HG02943 (cell line): ENCODE results near the gene REL.
A peak's percentile ranks its signal among the peaks of the same experiment; 100 is the strongest.
"Not testable (repeated sequence)": the region's sequence is repeated elsewhere in the genome, so short reads cannot be mapped to it uniquely, and the experiment has no call there.

ENCODE experiments used
- ATAC-seq: cut with Tn5 transposase; IDR thresholded peaks from one replicate; pipeline ENCODE4 v1.9.1; 2021; ENCODE audit warnings: mild to moderate bottlenecking, low read depth, moderate library complexity; ENCODE audit not compliant: unreplicated experiment

REL gene

DNA sequence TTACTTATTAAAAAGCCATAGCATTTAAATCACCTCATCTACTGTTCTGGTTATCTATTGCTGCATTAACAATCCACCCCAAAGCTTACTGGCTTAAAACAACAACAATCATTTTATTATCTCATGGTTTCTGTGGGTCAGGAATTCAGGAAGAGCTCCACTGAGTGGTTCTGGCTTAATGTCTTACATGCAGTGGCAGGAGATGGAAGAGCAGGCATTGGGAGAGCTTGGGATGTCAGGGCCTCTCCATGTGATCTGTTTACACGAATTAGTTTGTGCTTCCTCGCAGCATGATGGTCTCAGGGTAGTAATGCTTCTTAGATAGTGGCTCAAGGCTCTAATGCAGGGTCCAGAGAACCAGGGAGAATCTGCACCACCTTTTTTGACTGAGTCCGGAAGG lies 14.4 kb upstream of the REL start:
- no peak for ATAC-seq

DNA sequence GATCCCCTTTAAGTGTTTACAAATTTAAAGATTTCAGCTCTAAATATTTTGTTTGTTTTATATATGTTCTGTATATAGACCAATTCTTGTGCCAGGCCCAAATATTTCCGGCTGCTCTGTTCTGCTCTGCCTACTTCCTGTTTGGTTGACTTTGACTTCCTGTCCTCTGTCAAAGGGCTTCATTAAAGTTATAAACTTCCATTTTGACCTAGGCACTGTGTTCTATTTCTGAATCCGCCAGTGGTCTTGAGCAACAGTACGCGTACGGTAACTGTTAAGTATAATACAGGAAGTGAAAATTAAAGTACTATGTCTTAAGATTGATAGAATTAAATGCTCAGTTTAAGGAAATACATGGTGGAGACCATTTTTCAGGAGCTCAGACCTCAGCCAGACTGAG lies 13.5 kb upstream of the REL start:
- no peak for ATAC-seq

DNA sequence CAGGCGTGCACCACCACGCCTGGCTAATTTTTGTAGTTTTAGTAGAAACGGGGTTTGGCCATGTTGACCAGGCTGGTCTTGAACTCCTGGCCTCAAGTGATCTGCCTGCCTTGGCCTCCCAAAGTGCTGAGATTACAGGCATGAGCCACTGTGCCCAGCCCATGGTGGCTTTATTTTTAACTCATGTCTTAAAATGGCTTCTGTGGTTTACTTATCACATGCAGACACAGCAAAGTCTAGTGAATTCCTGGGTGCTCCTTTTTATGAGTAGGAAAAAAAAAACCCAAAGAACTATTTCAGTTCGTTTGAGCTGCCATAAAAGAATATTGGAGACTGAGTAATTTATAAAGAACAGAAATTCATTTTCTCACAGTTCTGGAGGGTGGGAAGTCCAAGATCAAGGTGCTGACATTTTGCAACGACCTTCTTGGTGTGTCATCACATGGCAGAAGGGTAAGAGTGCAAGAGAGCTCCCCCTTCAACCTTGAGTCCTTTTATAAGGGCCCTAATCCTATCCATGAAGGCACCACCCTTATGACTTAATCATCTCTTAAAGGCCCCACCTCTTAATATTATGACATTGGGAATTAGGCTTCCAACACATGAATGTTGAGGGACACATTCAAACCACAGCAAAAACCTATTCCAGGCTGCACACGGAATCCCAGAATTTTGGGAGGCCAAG lies 12.6 kb upstream of the REL start:
- ATAC-seq = no peak

DNA sequence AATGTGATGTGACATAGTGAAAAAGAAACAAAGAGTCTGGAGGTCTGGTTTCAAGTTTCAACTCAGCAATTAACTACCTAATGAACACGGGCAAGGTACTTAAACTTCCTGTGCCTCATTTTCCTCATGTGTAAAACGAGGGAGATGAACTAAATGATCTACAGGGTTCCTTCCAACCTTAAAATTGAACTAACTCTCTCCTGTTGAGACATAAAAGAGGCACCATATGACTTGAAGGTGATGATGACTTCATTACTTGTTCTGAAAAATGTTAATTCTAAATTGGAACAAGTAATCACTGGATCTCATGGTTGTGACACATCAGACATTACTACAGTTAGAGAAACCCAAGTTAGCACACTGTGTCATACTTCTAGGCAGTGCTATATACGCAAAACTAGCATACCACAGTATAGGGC lies 8.9 kb upstream of the REL start:
- no peak for ATAC-seq

DNA sequence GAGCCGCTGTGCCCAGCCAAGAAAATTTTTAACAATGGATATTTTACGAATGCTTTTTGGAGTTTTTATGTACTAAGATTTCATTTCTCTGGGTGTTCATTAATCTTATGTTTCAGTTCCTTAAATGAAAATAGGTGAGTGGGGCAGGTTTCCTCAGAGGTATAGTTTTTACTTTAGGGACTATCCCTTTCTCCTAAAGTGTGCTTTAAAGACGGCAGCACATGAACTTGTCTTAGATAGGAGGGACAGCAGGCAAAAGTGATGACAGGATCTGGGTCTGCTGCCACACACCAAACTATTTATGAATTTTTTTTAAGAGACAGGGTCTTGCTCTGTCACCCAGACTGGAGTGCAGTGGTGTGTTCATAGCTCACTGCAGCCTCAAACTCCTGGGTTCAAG lies 8.0 kb upstream of the REL start:
- no peak for ATAC-seq

DNA sequence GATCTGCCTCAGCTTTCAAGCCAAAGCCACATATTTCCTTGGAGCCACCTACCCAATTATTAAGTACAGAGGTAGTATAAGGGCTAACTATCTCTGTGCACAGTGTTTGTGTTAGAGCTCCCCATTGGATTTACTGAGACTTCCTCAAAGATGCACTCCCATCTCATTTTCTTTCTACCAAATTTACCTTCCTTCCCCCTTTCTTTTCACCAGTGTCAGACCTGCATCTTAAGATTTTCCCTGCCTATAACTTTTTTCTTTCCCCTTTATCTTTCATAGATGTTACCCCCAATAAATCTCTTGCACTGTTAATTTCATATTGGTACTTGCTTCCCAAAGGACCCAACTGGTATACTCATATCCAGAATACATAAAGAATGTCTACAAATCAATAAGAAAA lies 5.9 kb upstream of the REL start:
- ATAC-seq = no peak

DNA sequence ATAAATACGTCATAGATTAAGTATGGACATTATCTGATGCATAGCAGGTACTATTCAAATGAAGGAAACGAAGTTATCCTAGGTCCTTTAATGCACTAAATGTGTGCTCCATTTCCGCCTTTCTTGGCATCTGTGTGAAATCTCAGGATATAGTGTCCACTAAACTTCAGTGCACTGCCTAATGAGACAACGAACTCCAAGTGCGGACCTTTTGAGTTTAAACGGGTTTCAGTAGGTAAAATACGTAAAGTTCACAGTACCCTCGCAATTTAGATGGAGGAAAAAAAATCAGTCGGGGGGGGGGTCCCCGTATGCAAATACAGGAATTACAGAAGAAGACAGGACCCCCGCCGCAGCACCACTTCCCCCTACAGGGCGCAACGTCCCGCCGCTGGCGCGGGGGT lies 729 bp upstream of the REL start:
- no peak for ATAC-seq

DNA sequence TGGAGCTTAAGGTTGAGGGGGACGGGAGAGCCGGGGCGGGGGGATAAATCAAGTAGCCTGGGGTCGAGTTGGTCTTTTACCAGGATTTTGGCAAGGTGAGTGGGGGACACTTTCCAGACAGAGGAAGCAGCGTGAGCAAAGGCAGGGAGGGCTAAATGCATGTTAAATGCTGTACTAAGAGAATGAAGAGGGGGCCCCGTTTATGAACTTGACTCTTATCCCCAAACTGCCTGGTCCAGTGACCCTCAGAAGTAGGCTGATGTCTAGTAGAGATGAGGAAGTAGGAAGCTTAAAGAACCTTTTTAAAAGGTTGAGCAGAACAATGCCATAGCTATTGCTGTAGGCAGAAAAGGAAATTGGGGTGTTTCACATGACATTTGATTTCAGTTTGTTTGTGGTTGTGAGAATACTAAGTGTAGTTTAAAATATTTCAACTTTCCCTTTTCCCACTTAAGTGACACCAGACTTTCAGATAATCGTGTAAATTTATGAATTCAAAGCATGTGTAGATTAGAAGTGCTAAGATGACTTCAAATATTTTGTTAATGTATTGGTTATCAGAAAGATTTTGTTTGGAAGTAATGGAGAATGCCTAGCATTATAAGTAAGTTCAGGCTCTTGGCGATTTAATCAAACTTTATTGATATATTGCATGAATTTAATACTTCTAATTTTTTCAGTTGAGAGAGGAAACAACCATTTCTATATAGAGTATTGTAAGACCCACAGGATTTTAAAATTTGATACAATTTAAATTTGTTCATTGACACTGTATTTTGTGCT lies 1.8 kb downstream of the REL start:
- peak; percentile 41 for ATAC-seq

DNA sequence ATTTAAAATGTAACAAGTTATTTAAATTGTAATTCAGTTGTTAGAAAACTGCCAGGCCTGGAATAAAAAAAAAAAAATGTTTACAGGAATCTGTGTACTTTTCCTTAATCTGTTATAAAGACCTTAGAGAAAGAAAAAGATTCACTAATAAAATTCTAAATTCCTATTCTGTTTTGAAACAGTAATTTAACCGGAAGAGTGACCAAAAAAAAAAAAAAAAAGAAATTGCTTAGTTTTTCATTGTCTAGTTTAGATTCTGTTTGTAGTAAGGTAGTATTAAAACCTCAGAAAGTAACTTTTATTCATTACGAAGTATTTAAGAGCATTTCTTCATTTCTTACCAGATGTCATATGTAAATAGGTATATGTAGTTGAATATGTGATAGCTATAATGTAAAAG lies 2.5 kb downstream of the REL start:
- ATAC-seq = no peak

DNA sequence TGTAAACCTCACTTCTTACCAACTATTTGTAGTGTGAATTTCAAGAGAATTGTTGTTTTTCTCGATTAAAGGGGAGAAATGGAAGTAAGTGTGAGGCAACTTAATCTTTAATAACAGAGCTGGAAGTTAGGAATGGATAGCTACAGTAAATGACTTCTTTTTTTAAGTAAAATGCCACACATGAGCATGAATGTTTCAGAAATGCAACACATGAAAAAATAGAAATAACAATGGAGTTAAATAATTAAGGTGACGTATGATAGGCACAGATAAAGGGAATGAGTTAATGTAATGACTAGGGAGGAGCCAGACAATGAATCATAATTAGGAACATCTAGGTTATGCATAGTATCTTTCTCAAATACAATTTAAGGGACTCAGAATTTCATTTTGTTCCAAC lies 3.4 kb downstream of the REL start:
- no peak for ATAC-seq

DNA sequence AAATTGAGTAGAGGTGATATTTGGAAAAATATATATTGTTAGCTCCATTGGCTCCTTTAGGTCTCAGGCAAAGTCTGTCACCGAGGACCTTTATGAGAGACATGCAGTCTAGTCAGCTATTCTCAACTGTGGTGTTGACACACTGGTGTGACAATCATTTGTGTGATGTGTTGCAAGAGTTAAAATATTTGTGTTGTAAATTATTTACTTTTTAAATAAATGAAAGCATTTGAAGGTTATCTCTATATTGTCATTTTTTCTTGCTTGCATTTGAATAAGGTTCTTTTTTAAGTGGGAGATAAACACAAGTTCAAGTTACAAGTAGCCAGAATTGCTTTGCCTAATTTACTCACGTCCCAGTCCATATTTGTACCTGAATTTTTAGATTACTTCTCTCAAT lies 4.3 kb downstream of the REL start:
- ATAC-seq = no peak

DNA sequence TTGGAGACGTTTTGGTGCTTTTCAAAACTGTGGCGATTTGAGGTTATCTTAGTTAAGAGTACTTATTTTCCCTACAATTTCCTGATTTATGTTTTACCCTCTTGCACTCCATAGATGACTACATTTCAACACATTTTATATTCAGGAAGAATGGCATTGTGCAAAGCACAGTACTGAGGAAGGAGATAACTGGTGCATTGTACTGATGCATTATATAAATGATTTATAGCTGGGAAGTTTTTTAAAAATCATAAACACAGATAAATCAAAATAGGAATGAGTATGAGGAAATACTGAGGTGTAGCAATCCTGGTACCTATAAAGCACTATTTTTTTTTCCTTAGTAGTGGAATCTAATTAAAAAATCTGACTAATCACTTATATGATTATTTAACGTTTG lies 5.6 kb downstream of the REL start:
- ATAC-seq = no peak

DNA sequence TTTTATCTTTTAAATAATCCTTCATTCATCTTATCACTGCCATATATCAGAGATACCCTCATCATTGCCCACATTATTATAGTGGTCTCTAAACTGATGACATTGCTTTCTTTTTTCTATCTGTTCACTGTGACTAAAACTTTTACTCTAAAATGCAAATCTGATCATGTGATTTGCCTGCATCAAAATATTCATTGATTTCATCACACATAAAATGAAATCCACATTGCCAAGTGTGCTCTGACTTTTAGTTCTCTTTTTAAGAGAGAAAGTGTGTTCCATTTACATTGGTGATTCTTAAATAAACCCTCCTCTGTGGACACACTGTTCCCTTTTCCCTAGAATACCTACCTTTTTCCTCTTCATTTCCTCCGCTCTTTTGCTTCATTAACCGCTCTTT lies 7.5 kb downstream of the REL start:
- no peak for ATAC-seq

DNA sequence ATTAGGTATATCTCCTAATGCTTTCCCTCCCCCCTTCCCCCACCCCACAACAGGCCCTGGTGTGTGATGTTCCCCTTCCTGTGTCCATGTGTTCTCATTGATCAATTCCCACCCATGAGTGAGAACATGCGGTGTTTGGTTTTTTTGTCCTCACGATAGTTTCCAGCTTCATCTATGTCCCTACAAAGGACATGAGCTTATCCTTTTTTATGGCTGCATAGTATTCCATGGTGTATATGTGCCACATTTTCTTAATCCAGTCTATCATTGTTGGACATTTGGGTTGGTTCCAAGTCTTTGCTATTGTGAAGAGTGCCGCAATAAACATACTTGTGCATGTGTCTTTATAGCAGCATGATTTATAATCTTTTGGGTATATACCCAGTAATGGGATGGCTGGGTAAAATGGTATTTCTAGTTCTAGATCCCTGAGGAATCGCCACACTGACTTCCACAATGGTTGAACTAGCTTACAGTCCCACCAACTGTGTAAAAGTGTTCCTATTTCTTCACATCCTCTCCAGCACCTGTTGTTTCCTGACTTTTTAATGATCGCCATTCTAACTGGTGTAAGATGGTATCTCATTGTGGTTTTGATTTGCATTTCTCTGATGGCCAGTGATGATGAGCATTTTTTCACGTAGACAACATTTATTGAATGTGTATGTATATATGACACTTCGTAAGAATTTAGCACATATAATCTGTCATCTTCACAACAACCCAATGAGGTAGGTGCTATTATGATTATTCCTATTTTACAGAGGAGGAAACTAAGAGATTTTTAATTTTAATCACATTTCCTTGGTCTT lies 8.4 kb downstream of the REL start:
- ATAC-seq = not testable (repeated sequence)

DNA sequence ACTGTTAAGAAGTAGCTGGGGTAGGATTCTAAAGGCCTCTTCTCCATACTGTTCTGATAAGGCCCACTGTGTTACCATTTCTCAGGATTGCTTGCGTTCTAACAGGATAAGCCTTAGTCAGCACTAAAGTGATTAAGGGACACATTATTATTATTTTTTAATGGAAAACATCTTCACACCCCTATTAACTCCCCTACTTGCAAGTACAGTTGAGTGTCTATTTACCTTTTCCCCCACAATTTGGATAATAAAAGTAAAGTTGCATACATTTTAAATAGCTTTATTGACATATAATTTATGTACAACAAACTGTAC lies 9.0 kb downstream of the REL start:
- ATAC-seq = no peak

DNA sequence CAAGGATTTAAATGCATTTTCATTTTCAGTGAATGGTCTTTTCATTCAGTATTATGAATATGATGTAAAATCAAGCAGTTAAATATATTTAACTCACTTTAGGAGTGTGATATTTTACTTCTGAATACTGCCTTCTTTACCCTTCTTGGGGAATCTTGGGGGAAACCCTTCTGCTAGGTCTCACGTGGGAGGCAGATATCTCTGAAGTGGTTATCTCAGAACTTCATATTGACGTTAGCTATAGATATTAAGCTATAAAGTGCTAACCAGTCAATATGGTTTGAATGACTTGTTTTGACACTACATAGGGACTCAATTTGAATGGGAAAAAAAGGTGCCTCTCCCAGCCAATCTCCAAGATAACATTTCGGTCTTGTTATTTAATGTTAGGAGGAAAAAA lies 9.8 kb downstream of the REL start:
- ATAC-seq = no peak

DNA sequence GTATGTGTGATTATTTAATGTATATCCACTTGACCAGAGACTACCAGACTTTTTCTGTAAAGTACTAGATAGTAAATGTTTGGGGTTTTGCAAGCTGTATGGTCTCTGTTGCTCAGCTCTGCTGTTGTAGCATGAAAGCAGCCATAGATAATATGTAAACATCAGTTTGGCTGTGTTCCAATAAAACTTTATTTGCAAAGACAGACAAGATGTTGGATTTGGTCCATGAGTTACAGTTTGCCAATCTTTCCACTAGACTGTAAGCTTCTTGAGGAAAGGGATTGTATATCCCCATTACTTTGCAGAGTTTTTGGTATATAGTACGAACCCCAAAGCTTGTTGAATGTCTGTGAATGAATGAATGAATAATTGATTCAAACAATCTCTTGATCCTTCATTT lies 17.2 kb downstream of the REL start:
- no peak for ATAC-seq

DNA sequence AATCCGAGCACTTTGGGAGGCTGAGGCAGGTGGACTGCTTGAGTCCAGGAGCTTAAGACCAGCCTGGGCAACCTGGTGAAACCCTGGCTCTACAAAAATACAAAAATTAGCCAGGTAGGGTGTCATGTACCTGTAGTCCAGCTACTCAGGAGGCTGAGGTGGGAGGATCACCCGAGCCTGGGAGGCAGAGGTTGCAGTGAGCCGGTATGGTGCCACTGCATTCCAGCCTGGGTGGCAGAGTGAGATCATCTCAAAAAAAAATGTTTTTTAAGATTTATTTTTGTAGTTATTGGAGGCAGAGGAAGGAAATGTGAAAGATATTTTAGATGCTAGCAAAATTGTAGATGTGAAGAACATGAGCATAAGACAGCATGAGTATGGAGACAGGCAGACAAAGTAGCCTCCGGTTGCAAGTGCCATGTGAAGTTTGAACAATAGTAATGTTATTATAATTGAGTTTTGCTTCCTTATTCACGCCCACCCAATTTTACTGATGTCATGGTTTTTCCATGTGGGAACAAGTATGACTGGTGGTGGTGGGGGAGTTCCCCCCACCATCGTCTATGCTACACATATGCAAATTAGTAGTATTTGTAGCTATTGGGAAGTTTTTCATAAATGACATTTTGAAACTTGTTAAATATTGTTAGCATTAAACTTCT lies 18.0 kb downstream of the REL start:
- no peak for ATAC-seq

DNA sequence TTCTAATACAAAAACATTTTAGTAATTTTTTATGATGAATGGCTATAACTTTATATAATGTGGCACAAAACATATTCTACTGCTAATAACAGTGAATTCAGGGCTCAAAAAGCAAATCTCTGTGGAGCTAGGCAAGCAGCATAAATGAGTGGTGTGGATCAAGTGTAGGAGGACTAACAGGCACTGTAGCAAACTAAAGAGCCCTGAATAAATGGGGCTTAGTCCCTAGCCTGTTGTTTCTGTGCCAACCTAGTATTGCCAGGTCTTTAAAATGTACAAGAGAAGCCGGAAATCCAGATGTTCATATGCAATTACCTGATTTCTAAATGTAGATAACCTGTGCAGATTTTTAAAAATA lies 18.5 kb downstream of the REL start:
- ATAC-seq = no peak

DNA sequence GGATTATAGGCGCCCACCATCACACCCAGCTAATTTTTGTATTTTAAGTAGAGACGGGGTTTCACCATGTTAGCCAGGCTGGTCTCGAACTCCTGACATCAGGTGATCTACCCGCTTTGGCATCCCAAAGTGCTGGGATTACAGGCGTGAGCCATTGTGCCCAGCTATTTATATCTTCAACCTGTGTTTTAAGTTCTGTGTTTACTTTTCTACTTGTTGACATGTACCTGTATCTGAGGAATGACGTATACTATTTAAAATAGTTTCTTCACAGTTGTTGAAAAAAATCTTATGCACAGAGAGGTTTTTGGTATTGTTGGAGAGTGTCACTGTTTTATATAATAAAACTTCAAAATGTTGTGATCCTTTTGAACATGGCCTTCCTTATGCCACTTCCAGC lies 19.9 kb downstream of the REL start:
- ATAC-seq = not testable (repeated sequence)

DNA sequence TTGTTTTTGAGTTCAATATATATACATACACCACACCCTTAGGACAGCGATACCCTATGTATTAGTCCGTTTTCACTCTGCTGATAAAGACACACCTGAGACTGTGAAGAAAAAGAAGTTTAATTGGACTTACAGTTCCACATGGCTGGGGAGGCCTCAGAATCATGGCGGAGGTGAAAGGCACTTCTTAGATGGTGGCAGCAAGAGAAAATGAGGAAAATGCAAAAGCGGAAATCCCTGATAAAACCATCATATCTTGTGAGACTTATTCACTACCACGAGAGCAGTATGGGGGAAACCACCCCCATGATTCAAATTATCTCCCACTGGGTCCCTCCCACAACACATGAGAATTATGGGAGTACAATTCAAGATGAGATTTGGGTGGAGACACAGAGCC lies 24.5 kb downstream of the REL start:
- ATAC-seq = not testable (repeated sequence)
